K562 (cell line): ENCODE results near the gene SHISA7. TPM values are rescaled to one million over a fixed set of nuclear protein-coding genes. Genes with fewer than 3 reads are reported as not detected.

Experiments used
- CBFA2T2 ChIP-seq: fragments of 450-650 bp; conservative IDR thresholded peaks from 2 replicates; pipeline ENCODE4 v1.6.1; 2017; ENCODE audit warnings: mild to moderate bottlenecking
- ETV6 ChIP-seq, 3 experiments: fragments of 150-350 bp in 1 of 3; sonication (generic) in 1 of 3; formaldehyde crosslinking in 1 of 3; IDR thresholded peaks; 2 replicates each; pipeline versions ENCODE4 v1.6.1 to v1.8.0; 2014 to 2022; ENCODE audit warnings: borderline replicate concordance in 2 of 3, low read depth in 2 of 3, antibody characterized with exemption in 1 of 3, low read length in 1 of 3, mild to moderate bottlenecking in 1 of 3, missing genetic modification reagents in 1 of 3
- KDM1A ChIP-seq, 2 experiments: fragments of 450-650 bp; IDR thresholded peaks; 2 replicates each; pipeline ENCODE4 v1.6.1; 2016; ENCODE audit warnings: mild to moderate bottlenecking in 2 of 2
- MBD2 ChIP-seq: sonication (generic); IDR thresholded peaks from 2 replicates; pipeline ENCODE4 v1.6.1; 2016; ENCODE audit warnings: low read depth, borderline replicate concordance
- NCOA1 ChIP-seq: fragments of 450-650 bp; IDR thresholded peaks from 2 replicates; pipeline ENCODE4 v1.6.1; 2016; ENCODE audit warnings: low read depth
- PHF20 ChIP-seq: fragments of 450-650 bp; IDR thresholded peaks from 2 replicates; pipeline ENCODE4 v1.6.1; 2018; ENCODE audit not compliant: partially characterized antibody
- SMARCC2 ChIP-seq: fragments of 450-650 bp; IDR thresholded peaks from 2 replicates; pipeline ENCODE4 v1.6.1; 2017; ENCODE audit warnings: antibody characterized with exemption, moderate library complexity, mild to moderate bottlenecking, low read depth
- ZBTB7A ChIP-seq: IDR thresholded peaks from 2 replicates; pipeline ENCODE4 v1.6.1; 2011; ENCODE audit warnings: low read depth, mild to moderate bottlenecking, low read length, moderate library complexity, borderline replicate concordance; ENCODE audit not compliant: control insufficient read depth
- polyA plus RNA-seq, 8 experiments: library from polyadenylated mRNA; depleted of rRNA in 4 of 8; stranded (reverse) in 5 of 8; unstranded in 3 of 8; fragments of >200 nt; fragmentation: Nextera tagmentation in 2 of 8; fragmentation: Illumina TruSeq in 1 of 8; extraction: Ambion mirVana in 2 of 8; extraction: Trizol in 1 of 8; gene quantifications; 2 replicates each; pipeline versions ENCODE4 v1.2.1 to v1.2.3, GENCODE V29; 2011 to 2014; ENCODE audit warnings: inconsistent platforms in 1 of 8, missing spikeins in 1 of 8
- total RNA-seq, 7 experiments: library from RNA; depleted of rRNA in 6 of 7; stranded (reverse); fragments of >200 nt in 6 of 7; fragmentation: Illumina TruSeq in 2 of 7; extraction: Trizol in 2 of 7; gene quantifications; 2 replicates each; pipeline versions ENCODE4 v1.2.1 to v1.2.3, GENCODE V29; 2011 to 2021; ENCODE audit warnings: low replicate concordance in 1 of 7
- TF ChIP-seq, protein P1 (sequence below): fragments of 450-650 bp; conservative IDR thresholded peaks from 2 replicates; pipeline ENCODE4 v1.6.1; 2016; ENCODE audit warnings: missing genetic modification characterization, low read depth, mild to moderate bottlenecking, missing compliant biosample characterization, moderate library complexity
- TF ChIP-seq, protein P2 (sequence below), 3 experiments: fragments of 200-800 bp in 1 of 3; sonication (Bioruptor generic) in 1 of 3; sonication (generic) in 1 of 3; formaldehyde crosslinking in 1 of 3; IDR thresholded peaks; 2 replicates each; pipeline versions ENCODE4 v1.6.1 to v1.8.0; 2016 to 2022; ENCODE audit warnings: mild to moderate bottlenecking in 2 of 3, missing compliant biosample characterization in 2 of 3, missing genetic modification characterization in 2 of 3, missing genetic modification reagents in 1 of 3

SHISA7 gene
- total and polyA plus RNA-seq, 9 of the 15 experiments (the other 6 are each of a cell fraction or from before 2014, with no cell fraction given) = 0.01 to 0.40 (median 0.07) TPM

DNA sequence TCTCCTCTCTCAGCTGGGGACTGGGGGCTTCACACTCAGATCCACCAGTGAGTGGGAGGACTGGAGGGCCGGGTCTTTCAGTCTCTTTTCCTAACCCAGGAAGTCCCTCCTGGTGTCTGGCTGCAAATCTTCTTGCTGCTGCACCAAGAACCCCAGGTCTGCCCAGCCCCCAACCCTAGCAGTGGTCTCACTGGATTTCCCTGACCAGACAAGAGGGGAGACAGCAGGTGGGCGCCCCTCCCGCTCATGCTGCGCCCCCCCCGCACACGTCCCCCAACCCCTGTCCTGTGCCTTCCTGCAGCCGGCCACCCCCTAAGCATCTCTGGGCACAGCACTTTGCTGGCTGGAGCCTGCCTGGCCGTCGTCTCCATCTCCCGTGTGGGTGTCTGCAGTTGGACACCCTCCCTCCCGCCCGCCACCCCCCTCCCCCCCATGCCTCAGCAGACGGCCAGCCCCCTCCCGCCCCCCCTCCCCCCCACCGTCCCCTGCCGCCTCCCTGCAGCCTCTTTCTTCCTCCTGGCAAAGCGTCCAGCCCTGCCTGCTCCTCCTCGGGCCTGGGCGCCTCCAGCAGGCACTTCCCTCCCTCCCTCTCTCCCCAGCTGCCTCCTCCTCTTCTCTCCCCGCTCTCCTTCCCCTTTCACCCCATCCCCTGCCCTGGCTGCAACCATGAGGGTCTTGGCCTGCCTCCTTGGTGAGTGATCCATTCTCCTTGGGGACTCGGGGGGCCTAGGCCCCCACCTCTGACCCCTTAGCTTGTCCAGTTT lies 45.0 kb upstream of the SHISA7 start, which contains the start of gene SSC5D (continued):
- TF ChIP-seq CBFA2T2 (no peak), SMARCC2 (no peak), ETV6 (IDR thresholded peaks at IDR 0.05; ENCODE audit: borderline replicate concordance in 1 of 2, low read depth in 2 of 2, low read length in 1 of 2) (no peak), ETV6 (CRISPR knock-in tag; IDR thresholded peaks at IDR 0.05; ENCODE audit: borderline replicate concordance) (no peak), PHF20 (no peak), MBD2 (no peak), KDM1A (IDR thresholded peaks at IDR 0.05) (peak in 1 of 2 experiments; percentile 77; a peak in 2 of 4 replicates), NCOA1 (no peak), ZBTB7A (peak; percentile 59; the same call in 1 of the 2 replicates)
- TF ChIP-seq, protein P1, sequence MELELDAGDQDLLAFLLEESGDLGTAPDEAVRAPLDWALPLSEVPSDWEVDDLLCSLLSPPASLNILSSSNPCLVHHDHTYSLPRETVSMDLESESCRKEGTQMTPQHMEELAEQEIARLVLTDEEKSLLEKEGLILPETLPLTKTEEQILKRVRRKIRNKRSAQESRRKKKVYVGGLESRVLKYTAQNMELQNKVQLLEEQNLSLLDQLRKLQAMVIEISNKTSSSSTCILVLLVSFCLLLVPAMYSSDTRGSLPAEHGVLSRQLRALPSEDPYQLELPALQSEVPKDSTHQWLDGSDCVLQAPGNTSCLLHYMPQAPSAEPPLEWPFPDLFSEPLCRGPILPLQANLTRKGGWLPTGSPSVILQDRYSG (tag) = no peak
- TF ChIP-seq, protein P2, sequence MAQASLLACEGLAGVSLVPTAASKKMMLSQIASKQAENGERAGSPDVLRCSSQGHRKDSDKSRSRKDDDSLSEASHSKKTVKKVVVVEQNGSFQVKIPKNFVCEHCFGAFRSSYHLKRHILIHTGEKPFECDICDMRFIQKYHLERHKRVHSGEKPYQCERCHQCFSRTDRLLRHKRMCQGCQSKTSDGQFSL (CRISPR knock-in tag; IDR thresholded peaks at IDR 0.05) = no peak
- TF ChIP-seq, protein P2 (tag; IDR thresholded peaks at IDR 0.05) = 0 out of 4 replicates have a peak, but pooled peaks of 1 of the 2 experiments have one; percentile 19
